GM12878 (cell line): Measurements from ENCODE around the gene FBLIM1. TPM values are rescaled to one million over a fixed set of nuclear protein-coding genes. Genes with fewer than 3 reads are reported as not detected.

Source experiments
- ATAC-seq: fragments of 200-7000 bp; cut with Tn5 transposase; 3 replicates; pipeline ENCODE4 v1.9.1; 2020; ENCODE audit warnings: mild to moderate bottlenecking, moderate library complexity
- BruUV-seq: library from RNA; stranded (reverse); fragments of 400-500 nt; replicated peaks from 2 replicates; lab custom pipeline; 2021; lab: Mats Ljungman, UMichigan
- CTCF ChIA-PET: fragments of 300-600 bp; sonication (Branson Sonifier 250); formaldehyde crosslinking; extraction: SDS; loops from one replicate; lab custom pipeline; 2021; ENCODE audit warnings: inconsistent platforms; lab: Yijun Ruan, JAX
- POLR2A ChIA-PET: fragments of 350-600 bp; formaldehyde crosslinking; extraction: SDS; loops from one replicate; lab custom pipeline; 2021; ENCODE audit warnings: inconsistent platforms; lab: Charles Lee
- RAD21 ChIA-PET: fragments of 300-600 bp; sonication (Branson Sonifier 250); formaldehyde crosslinking; loops from one replicate; lab custom pipeline; 2023; ENCODE audit warnings: antibody characterized with exemption; ENCODE audit not compliant: unreplicated experiment; lab: Charles Lee
- SMC1A ChIA-PET: fragments of 300-600 bp; sonication (Branson Sonifier 250); formaldehyde crosslinking; loops from one replicate; lab custom pipeline; 2023; ENCODE audit not compliant: unreplicated experiment, uncharacterized antibody; lab: Charles Lee
- DNase-seq: peaks from one replicate; pipeline ENCODE4 v3.0.0-alpha.2; 2011; ENCODE audit warnings: low read depth, low spot score
- FAIRE-seq: peaks from 3 replicates; lab custom pipeline; 2011; peaks lifted over from hg19 to GRCh38; lab: Jason Lieb, UNC
- H2AFZ ChIP-seq: 2 replicates; pipeline ENCODE4 v1.6.0; 2011; ENCODE audit warnings: low read depth, low read length, control low read depth; ENCODE audit not compliant: control insufficient read depth
- H3K27ac ChIP-seq: 2 replicates; pipeline ENCODE4 v1.5.1; 2011; ENCODE audit warnings: control low read depth; ENCODE audit not compliant: control insufficient read depth, insufficient read depth
- H3K27me3 ChIP-seq, 2 experiments: replicated peaks in 1 of 2; 2 replicates each; pipeline versions ENCODE4 v1.6.0 to v1.6.1; 2011; ENCODE audit warnings: low read length in 1 of 2; ENCODE audit not compliant: control insufficient read depth in 2 of 2, insufficient read depth in 2 of 2
- H3K36me3 ChIP-seq, 2 experiments: 2 replicates each; pipeline ENCODE4 v1.5.1; 2011; ENCODE audit warnings: low read length in 1 of 2; ENCODE audit not compliant: control insufficient read depth in 2 of 2, insufficient read depth in 2 of 2
- H3K4me1 ChIP-seq: 2 replicates; pipeline ENCODE4 v1.6.1; 2011; ENCODE audit warnings: mild to moderate bottlenecking, low read length, moderate library complexity, mixed read lengths; ENCODE audit not compliant: control insufficient read depth, insufficient read depth
- H3K4me2 ChIP-seq: 2 replicates; pipeline ENCODE4 v1.6.0; 2011; ENCODE audit warnings: control low read depth; ENCODE audit not compliant: control insufficient read depth, insufficient read depth
- H3K4me3 ChIP-seq: fragments of 200-600 bp; sonication (generic); 2 replicates; pipeline ENCODE4 v1.5.1; 2016
- H3K79me2 ChIP-seq: 2 replicates; pipeline ENCODE4 v1.6.0; 2011; ENCODE audit warnings: low read length; ENCODE audit not compliant: control insufficient read depth, insufficient read depth
- H3K9ac ChIP-seq: 2 replicates; pipeline ENCODE4 v1.8.0; 2011; ENCODE audit warnings: low read length, control low read depth, mixed read lengths; ENCODE audit not compliant: control insufficient read depth, insufficient read depth
- H3K9me3 ChIP-seq: replicated peaks from 3 replicates; pipeline ENCODE4 v1.5.1; 2011; ENCODE audit warnings: mild to moderate bottlenecking, low read length; ENCODE audit not compliant: control insufficient read depth, insufficient read depth
- H4K20me1 ChIP-seq: 2 replicates; pipeline ENCODE4 v1.6.0; 2011; ENCODE audit not compliant: control insufficient read depth, insufficient read depth
- ASH2L ChIP-seq: fragments of 300-600, 200-600 bp; sonication (generic); IDR thresholded peaks from 2 replicates; pipeline ENCODE4 v1.6.1; 2017; ENCODE audit warnings: low read depth, mild to moderate bottlenecking, borderline replicate concordance
- ATF7 ChIP-seq: fragments of 450-650 bp; IDR thresholded peaks from 2 replicates; pipeline ENCODE4 v1.6.1; 2016; ENCODE audit warnings: low read depth, mild to moderate bottlenecking
- CHD4 ChIP-seq: fragments of 200-600 bp; sonication (generic); IDR thresholded peaks from 2 replicates; pipeline ENCODE4 v1.6.1; 2016; ENCODE audit warnings: mild to moderate bottlenecking
- FOS ChIP-seq: IDR thresholded peaks from 3 replicates; pipeline ENCODE4 v1.6.1; 2011; ENCODE audit warnings: borderline replicate concordance; ENCODE audit not compliant: insufficient read length; ENCODE audit errors: extremely low read depth
- GABPA ChIP-seq: IDR thresholded peaks from 2 replicates; pipeline ENCODE4 v1.6.1; 2014; ENCODE audit warnings: antibody characterized with exemption, low read depth, mild to moderate bottlenecking, inconsistent platforms
- POLR2A ChIP-seq: IDR thresholded peaks from 2 replicates; pipeline ENCODE4 v1.6.1; 2011; ENCODE audit warnings: low read depth, mild to moderate bottlenecking, low read length
- POLR2AphosphoS5 ChIP-seq: IDR thresholded peaks from 2 replicates; pipeline ENCODE4 v1.6.1; 2011; ENCODE audit warnings: mild to moderate bottlenecking, low read length, inconsistent platforms
- RCOR1 ChIP-seq: conservative IDR thresholded peaks from 2 replicates; pipeline ENCODE4 v1.6.1; 2012; ENCODE audit warnings: low read depth, low read length, improper control_type of control experiment
- TBL1XR1 ChIP-seq: IDR thresholded peaks from 2 replicates; pipeline ENCODE4 v1.6.1; 2012; ENCODE audit warnings: low read depth, low read length, improper control_type of control experiment
- YY1 ChIP-seq: IDR thresholded peaks from 2 replicates; pipeline ENCODE4 v1.6.1; 2011; ENCODE audit warnings: low read depth, mild to moderate bottlenecking, low read length
- WGBS: methylation state at CpG from one replicate; pipeline ENCODE4 v1.1.6; 2016; ENCODE audit warnings: low lambda C conversion rate; ENCODE audit not compliant: insufficient replicate concordance, insufficient coverage; ENCODE audit errors: missing lambda C conversion rate; 5-methylcytosine and 5-hydroxymethylcytosine counted together
- in situ Hi-C: fragments of 300-500 bp; cut with MboI; formaldehyde crosslinking; loops from 9 replicates; pipeline ENCODE4 v1.14.3; 2018; ENCODE audit warnings: mixed read lengths
- intact Hi-C: fragments of 100-400 bp; cut with micrococcal nuclease; formaldehyde crosslinking; loops from one replicate; pipeline ENCODE4 v1.14.2; 2022; ENCODE audit not compliant: unreplicated experiment
- polyA plus RNA-seq, 11 experiments: library from polyadenylated mRNA; depleted of rRNA in 4 of 11; unstranded in 6 of 11; stranded (reverse) in 5 of 11; fragments of >200 nt; fragmentation: Nextera tagmentation in 4 of 11; fragmentation: Illumina TruSeq in 1 of 11; extraction: Ambion mirVana in 4 of 11; extraction: Trizol in 1 of 11; gene quantifications; 1 replicate in 1 of 11; 2 replicates in 10 of 11; pipeline versions ENCODE4 v1.2.1 to v1.2.3, GENCODE V29; 2011 to 2016; ENCODE audit warnings: inconsistent platforms in 2 of 11, missing spikeins in 2 of 11, low read depth in 1 of 11
- total RNA-seq, 4 experiments: library from RNA; depleted of rRNA in 3 of 4; stranded (reverse); fragments of >200 nt in 3 of 4; fragmentation: Illumina TruSeq in 1 of 4; extraction: Trizol in 1 of 4; gene quantifications; 2 replicates each; pipeline versions ENCODE4 v1.2.1 to v1.2.3, GENCODE V29; 2013 to 2021
- TF ChIP-seq, protein P1 (sequence below): fragments of 450-650 bp; formaldehyde crosslinking; IDR thresholded peaks from 2 replicates; pipeline ENCODE4 v1.4.0; 2020; ENCODE audit warnings: mild to moderate bottlenecking, moderate library complexity

The FBLIM1 gene
- total and polyA plus RNA-seq, 10 of the 15 experiments (the other 5 are each of a cell fraction or from before 2014, with no cell fraction given), result 0.03 to 0.13 TPM; not detected in 8

DNA sequence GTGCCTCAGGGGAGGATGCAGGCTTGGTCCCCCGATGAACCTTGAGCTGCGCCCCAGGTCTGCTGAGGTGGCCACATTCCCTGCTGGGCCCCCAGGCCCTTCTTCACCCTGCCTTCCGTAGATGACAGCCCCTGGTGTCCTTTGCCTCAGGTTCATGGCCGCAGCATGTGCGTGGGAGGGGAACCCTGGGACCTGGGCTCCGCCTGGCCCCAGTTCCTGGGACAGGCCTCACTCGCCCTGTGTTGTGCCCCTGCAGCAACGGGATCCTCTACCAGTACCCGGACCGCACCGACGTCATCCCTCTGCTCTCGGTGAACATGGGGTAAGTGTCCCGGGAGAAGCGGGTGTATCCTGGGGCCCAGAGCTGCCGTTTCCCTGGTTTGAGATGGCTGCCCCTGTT is 27.7 kb upstream of the FBLIM1 start:
- FAIRE-seq (no peak), ATAC-seq (no peak), DNase-seq (no peak)
- H3K9ac ChIP-seq, result no peak overlapping the region
- POLR2A ChIA-PET, result no interaction called here
- no peak overlapping the region for H3K27ac ChIP-seq
- peaks cover 13 to 27% of the 10 kb centered on the region in 2 experiments for H3K36me3 ChIP-seq
- H3K79me2 ChIP-seq, result no peaks in the 10 kb centered on the region
- TF ChIP-seq POLR2A (0 out of 2 replicates have a peak, but pooled peaks have one; percentile 40), GABPA (no peak)
- WGBS, result 86% methylated on average over 16 of the region's 16 CpGs
- H3K4me1 ChIP-seq, result no peaks in the 10 kb centered on the region
- H3K4me3 ChIP-seq, result no peak overlapping the region
- H3K9me3 ChIP-seq, result no peaks in the 10 kb centered on the region
- no peaks in the 10 kb centered on the region for H3K27me3 ChIP-seq
- CTCF ChIA-PET, result no interaction called here
- no peak overlapping the region for H2AFZ ChIP-seq
- H3K4me2 ChIP-seq, result no peak overlapping the region
- intact Hi-C loops, result loop anchor here (5.0 kb wide), 1 partner anchor 299 kb away; no protein-coding TSS in a partner anchor
- BruUV-seq, result no TSS peak
- SMC1A ChIA-PET, result no interaction called here
- RAD21 ChIA-PET, result no interaction called here
- H4K20me1 ChIP-seq, result no peaks in the 10 kb centered on the region
- in situ Hi-C loops, result no loop called here

DNA sequence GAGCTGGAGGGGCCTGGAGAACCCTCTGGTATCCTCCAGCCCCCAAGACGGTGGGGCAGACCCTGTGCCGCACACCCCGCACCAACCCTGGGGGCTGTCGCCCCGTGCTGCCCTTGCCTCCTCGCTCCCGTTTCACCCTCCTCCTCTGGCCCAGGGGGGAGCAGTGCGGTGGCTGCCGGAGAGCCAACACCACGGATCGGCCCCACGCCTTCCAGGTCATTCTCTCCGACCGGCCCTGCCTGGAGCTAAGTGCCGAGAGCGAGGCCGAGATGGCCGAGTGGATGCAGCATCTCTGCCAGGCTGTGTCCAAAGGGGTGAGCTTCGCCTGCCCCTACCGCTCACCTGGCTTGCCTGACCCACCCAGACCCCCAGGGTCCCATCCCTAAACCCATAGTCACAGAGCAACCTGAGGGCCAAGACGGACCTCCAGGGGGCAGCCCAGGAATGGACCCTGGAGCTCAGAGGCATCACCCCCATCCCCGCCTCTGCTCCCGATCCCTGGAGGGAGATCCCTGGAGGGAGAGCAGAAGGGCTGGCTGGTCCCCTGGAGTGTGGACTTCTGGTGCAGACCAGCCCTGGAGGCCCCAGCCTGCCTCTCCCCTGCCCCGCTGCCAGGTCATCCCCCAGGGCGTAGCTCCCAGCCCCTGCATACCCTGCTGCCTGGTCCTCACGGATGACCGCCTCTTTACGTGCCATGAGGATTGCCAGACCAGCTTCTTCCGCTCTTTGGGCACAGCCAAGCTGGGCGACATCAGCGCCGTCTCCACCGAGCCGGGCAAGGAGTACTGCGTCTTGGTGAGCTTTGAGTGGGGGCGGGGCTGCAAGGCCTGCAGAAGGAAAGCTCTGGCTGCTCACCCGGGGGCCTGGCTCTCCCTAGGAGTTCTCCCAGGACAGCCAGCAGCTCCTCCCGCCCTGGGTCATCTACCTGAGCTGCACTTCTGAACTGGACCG is 26.6 kb upstream of the FBLIM1 start:
- no peaks in the 10 kb centered on the region for H3K9me3 ChIP-seq
- POLR2A ChIA-PET, result interaction anchor here (0.6 kb wide), 1 partner anchor 51 kb away, joined by 4 read pairs; no protein-coding TSS in a partner anchor
- DNase-seq (no peak), FAIRE-seq (no peak), ATAC-seq (no peak)
- no peak overlapping the region for H2AFZ ChIP-seq
- H3K27me3 ChIP-seq, result no peaks in the 10 kb centered on the region
- CTCF ChIA-PET, result interaction anchor here (0.6 to 1.0 kb wide), 2 partner anchors 9 to 50 kb away, joined by 3 to 4 read pairs; no protein-coding TSS in a partner anchor
- H3K27ac ChIP-seq, result no peak overlapping the region
- intact Hi-C loops (loop anchor here (5.0 kb wide), 1 partner anchor 300 kb away; no protein-coding TSS in a partner anchor), in situ Hi-C loops (no loop called here)
- no peaks in the 10 kb centered on the region for H4K20me1 ChIP-seq
- RAD21 ChIA-PET, result interaction anchor here (0.6 kb wide), 1 partner anchor 160 kb away, joined by 3 read pairs; no protein-coding TSS in a partner anchor
- SMC1A ChIA-PET, result no interaction called here
- no TSS peak for BruUV-seq
- no peaks in the 10 kb centered on the region for H3K79me2 ChIP-seq
- no peak overlapping the region for H3K4me3 ChIP-seq
- no peak overlapping the region for H3K9ac ChIP-seq
- no peaks in the 10 kb centered on the region for H3K4me1 ChIP-seq
- 96% methylated on average over 38 of the region's 39 CpGs for WGBS
- no peak overlapping the region for H3K4me2 ChIP-seq
- H3K36me3 ChIP-seq, result peaks cover 11 to 26% of the 10 kb centered on the region in 2 experiments
- TF ChIP-seq CHD4 (no peak), YY1 (no peak), POLR2AphosphoS5 (no peak), TBL1XR1 (no peak), ASH2L (no peak), FOS (no peak), ATF7 (no peak), RCOR1 (no peak)
- TF ChIP-seq, protein P1, sequence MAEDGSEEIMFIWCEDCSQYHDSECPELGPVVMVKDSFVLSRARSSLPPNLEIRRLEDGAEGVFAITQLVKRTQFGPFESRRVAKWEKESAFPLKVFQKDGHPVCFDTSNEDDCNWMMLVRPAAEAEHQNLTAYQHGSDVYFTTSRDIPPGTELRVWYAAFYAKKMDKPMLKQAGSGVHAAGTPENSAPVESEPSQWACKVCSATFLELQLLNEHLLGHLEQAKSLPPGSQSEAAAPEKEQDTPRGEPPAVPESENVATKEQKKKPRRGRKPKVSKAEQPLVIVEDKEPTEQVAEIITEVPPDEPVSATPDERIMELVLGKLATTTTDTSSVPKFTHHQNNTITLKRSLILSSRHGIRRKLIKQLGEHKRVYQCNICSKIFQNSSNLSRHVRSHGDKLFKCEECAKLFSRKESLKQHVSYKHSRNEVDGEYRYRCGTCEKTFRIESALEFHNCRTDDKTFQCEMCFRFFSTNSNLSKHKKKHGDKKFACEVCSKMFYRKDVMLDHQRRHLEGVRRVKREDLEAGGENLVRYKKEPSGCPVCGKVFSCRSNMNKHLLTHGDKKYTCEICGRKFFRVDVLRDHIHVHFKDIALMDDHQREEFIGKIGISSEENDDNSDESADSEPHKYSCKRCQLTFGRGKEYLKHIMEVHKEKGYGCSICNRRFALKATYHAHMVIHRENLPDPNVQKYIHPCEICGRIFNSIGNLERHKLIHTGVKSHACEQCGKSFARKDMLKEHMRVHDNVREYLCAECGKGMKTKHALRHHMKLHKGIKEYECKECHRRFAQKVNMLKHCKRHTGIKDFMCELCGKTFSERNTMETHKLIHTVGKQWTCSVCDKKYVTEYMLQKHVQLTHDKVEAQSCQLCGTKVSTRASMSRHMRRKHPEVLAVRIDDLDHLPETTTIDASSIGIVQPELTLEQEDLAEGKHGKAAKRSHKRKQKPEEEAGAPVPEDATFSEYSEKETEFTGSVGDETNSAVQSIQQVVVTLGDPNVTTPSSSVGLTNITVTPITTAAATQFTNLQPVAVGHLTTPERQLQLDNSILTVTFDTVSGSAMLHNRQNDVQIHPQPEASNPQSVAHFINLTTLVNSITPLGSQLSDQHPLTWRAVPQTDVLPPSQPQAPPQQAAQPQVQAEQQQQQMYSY (CRISPR knock-in tag), result no peak
